Ishikawa (cell line): Measurements from ENCODE around the gene FAM20B.

Experiments used
- CEBPB ChIP-seq: IDR thresholded peaks from 2 replicates; pipeline ENCODE4 v1.6.1; 2012
- EGR1 ChIP-seq: IDR thresholded peaks from 2 replicates; pipeline ENCODE4 v1.6.1; 2012
- EP300 ChIP-seq: IDR thresholded peaks from 2 replicates; pipeline ENCODE4 v1.6.1; 2012; ENCODE audit warnings: borderline replicate concordance
- FOXM1 ChIP-seq: IDR thresholded peaks from 2 replicates; pipeline ENCODE4 v1.6.1; 2012; ENCODE audit warnings: low read depth, borderline replicate concordance
- NFIC ChIP-seq: IDR thresholded peaks from 2 replicates; pipeline ENCODE4 v1.6.1; 2012
- RAD21 ChIP-seq: IDR thresholded peaks from 2 replicates; pipeline ENCODE4 v1.6.1; 2012; ENCODE audit warnings: low read depth
- TEAD4 ChIP-seq: IDR thresholded peaks from 2 replicates; pipeline ENCODE4 v1.6.1; 2012
- YY1 ChIP-seq: IDR thresholded peaks from 2 replicates; pipeline ENCODE4 v1.6.1; 2012; ENCODE audit warnings: low read depth
- ZBTB7A ChIP-seq: IDR thresholded peaks from 2 replicates; pipeline ENCODE4 v1.6.1; 2012; ENCODE audit warnings: low read depth
- TF ChIP-seq, protein P1 (sequence below): IDR thresholded peaks from 2 replicates; pipeline ENCODE4 v1.6.1; 2012
- TF ChIP-seq, protein P2 (sequence below): IDR thresholded peaks from 2 replicates; pipeline ENCODE4 v1.6.1; 2012; ENCODE audit warnings: low read depth, mild to moderate bottlenecking

- TF ChIP-seq YY1 (no peak), ZBTB7A (no peak), RAD21 (no peak), EGR1 (no peak), NFIC (no peak), FOXM1 (no peak), EP300 (no peak), TEAD4 (no peak), CEBPB (no peak)
- TF ChIP-seq, protein P1, sequence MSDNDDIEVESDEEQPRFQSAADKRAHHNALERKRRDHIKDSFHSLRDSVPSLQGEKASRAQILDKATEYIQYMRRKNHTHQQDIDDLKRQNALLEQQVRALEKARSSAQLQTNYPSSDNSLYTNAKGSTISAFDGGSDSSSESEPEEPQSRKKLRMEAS = no peak
- TF ChIP-seq, protein P2, sequence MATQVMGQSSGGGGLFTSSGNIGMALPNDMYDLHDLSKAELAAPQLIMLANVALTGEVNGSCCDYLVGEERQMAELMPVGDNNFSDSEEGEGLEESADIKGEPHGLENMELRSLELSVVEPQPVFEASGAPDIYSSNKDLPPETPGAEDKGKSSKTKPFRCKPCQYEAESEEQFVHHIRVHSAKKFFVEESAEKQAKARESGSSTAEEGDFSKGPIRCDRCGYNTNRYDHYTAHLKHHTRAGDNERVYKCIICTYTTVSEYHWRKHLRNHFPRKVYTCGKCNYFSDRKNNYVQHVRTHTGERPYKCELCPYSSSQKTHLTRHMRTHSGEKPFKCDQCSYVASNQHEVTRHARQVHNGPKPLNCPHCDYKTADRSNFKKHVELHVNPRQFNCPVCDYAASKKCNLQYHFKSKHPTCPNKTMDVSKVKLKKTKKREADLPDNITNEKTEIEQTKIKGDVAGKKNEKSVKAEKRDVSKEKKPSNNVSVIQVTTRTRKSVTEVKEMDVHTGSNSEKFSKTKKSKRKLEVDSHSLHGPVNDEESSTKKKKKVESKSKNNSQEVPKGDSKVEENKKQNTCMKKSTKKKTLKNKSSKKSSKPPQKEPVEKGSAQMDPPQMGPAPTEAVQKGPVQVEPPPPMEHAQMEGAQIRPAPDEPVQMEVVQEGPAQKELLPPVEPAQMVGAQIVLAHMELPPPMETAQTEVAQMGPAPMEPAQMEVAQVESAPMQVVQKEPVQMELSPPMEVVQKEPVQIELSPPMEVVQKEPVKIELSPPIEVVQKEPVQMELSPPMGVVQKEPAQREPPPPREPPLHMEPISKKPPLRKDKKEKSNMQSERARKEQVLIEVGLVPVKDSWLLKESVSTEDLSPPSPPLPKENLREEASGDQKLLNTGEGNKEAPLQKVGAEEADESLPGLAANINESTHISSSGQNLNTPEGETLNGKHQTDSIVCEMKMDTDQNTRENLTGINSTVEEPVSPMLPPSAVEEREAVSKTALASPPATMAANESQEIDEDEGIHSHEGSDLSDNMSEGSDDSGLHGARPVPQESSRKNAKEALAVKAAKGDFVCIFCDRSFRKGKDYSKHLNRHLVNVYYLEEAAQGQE = no peak
Measured at GRCh38 chr1:179095377-179095776, 69.7 kb downstream of the FAM20B start.
